BJ (cell line): ENCODE measurements around the gene SLC2A13. TPM values are rescaled to one million over a fixed set of nuclear protein-coding genes. Genes with fewer than 3 reads are reported as not detected.

ENCODE experiments used
- CTCF ChIA-PET: fragments of 350-600 bp; formaldehyde crosslinking; extraction: SDS; loops from one replicate; lab custom pipeline; 2021; ENCODE audit warnings: antibody characterized with exemption, inconsistent platforms; lab: Yijun Ruan, JAX
- POLR2A ChIA-PET: fragments of 300-600 bp; sonication (Branson Sonifier 250); formaldehyde crosslinking; extraction: SDS; loops from one replicate; lab custom pipeline; 2021; ENCODE audit warnings: antibody characterized with exemption; lab: Charles Lee
- DNase-seq: peaks from one replicate; pipeline ENCODE4 v3.0.0-alpha.2; 2011; ENCODE audit warnings: low read depth
- H3K27me3 ChIP-seq: 2 replicates; pipeline ENCODE4 v1.6.0; 2011; ENCODE audit warnings: low read length; ENCODE audit not compliant: control insufficient read depth, insufficient read depth
- H3K36me3 ChIP-seq: 2 replicates; pipeline ENCODE4 v1.5.1; 2011; ENCODE audit warnings: low read length; ENCODE audit not compliant: control insufficient read depth, insufficient read depth
- H3K4me3 ChIP-seq: 2 replicates; pipeline ENCODE4 v1.5.1; 2011; ENCODE audit warnings: low read depth, mild to moderate bottlenecking, control low read depth, low read length
- CTCF ChIP-seq: IDR thresholded peaks from 2 replicates; pipeline ENCODE4 v1.5.1; 2011; ENCODE audit warnings: low read depth, mild to moderate bottlenecking, control low read depth, inconsistent platforms, low read length, moderate library complexity; ENCODE audit not compliant: insufficient read depth
- polyA plus RNA-seq: library from polyadenylated mRNA; depleted of rRNA; stranded (reverse); fragments of >200 nt; gene quantifications from 2 replicates; pipeline ENCODE4 v1.2.3, GENCODE V29; 2011

The SLC2A13 gene
- polyA plus RNA-seq, 1 experiment = 1.2 TPM

- no peak overlapping the region for H3K4me3 ChIP-seq
- H3K27me3 ChIP-seq = no peaks in the 10 kb centered on the region
- no peak for TF ChIP-seq CTCF
- CTCF ChIA-PET = interaction anchor here (1.3 kb wide), 1 partner anchor 15 kb away, joined by 4 read pairs; no protein-coding TSS in a partner anchor
- no peak for DNase-seq
- H3K36me3 ChIP-seq = no peaks in the 10 kb centered on the region
- POLR2A ChIA-PET = no interaction called here
Measured at GRCh38 chr12:40068416-40068815, 37.5 kb downstream of the SLC2A13 start.

- Histone ChIP-seq H3K36me3 (no peaks in the 10 kb centered on the region), H3K4me3 (no peak overlapping the region), H3K27me3 (no peaks in the 10 kb centered on the region)
- DNase-seq = no peak
- ChIA-PET POLR2A (no interaction called here), CTCF (interaction anchor here (0.8 to 0.9 kb wide), 2 partner anchors 54 to 74 kb away, joined by 3 to 8 read pairs; no protein-coding TSS in a partner anchor)
- TF ChIP-seq CTCF = no peak
Measured at GRCh38 chr12:40065636-40066035, 40.2 kb downstream of the SLC2A13 start.

- no peaks in the 10 kb centered on the region for H3K27me3 ChIP-seq
- ChIA-PET POLR2A (no interaction called here), CTCF (no interaction called here)
- H3K36me3 ChIP-seq = no peaks in the 10 kb centered on the region
- TF ChIP-seq CTCF = no peak
- no peak overlapping the region for H3K4me3 ChIP-seq
- DNase-seq = no peak
Measured at GRCh38 chr12:40063414-40063813, 42.5 kb downstream of the SLC2A13 start.

GRCh38 chr12:40058721-40059190 is 47.1 kb downstream of the SLC2A13 start:
- ChIA-PET CTCF (interaction anchor here (0.7 to 0.9 kb wide), 2 partner anchors 35 to 47 kb away, joined by 3 read pairs; partner anchors contain the start of gene SLC2A13), POLR2A (no interaction called here)

GRCh38 chr12:40056373-40056772 is 49.5 kb downstream of the SLC2A13 start:
- Histone ChIP-seq H3K4me3 (no peak overlapping the region), H3K27me3 (no peaks in the 10 kb centered on the region), H3K36me3 (no peaks in the 10 kb centered on the region)
- ChIA-PET POLR2A (no interaction called here), CTCF (no interaction called here)
- no peak for TF ChIP-seq CTCF
- DNase-seq = no peak

More at GRCh38 chr12:40058721-40059190, 47.1 kb downstream of the SLC2A13 start:
- no peak for DNase-seq
- Histone ChIP-seq H3K36me3 (no peaks in the 10 kb centered on the region), H3K27me3 (no peaks in the 10 kb centered on the region), H3K4me3 (no peak overlapping the region)
- TF ChIP-seq CTCF = no peak
